Measurements from ENCODE around the gene ZNF205. TPM values are rescaled to one million over a fixed set of nuclear protein-coding genes. Genes with fewer than 3 reads are reported as not detected.
A peak's percentile ranks its signal among the peaks of the same experiment; 100 is the strongest.

ZNF205 gene
- total and polyA plus RNA-seq, 9 of the 15 experiments (the other 6 are each of a cell fraction or from before 2014, with no cell fraction given), result 2.4 to 11.8 (median 5.1) TPM; not detected in 2

GRCh38 chr16:3152027-3152276 is 39.6 kb downstream of the ZNF205 start (continued):
- TF ChIP-seq HINFP (tag; conservative IDR thresholded peaks at IDR 0.05; ENCODE audit: low read depth) (peak; percentile 63; the same call in 1 of the 2 replicates), GTF3C2 (IDR thresholded peaks at IDR 0.05; ENCODE audit: borderline replicate concordance, extremely low read depth, insufficient read length) (peak; percentile 40), ZNF232 (CRISPR knock-in tag; IDR thresholded peaks at IDR 0.05) (0 out of 2 replicates have a peak, but pooled peaks have one; percentile 44), NBN (IDR thresholded peaks at IDR 0.05; ENCODE audit: low read depth) (peak; percentile 57; the same call in 1 of the 2 replicates), L3MBTL2 (IDR thresholded peaks at IDR 0.05) (peak; percentile 98), HDAC3 (IDR thresholded peaks at IDR 0.05; ENCODE audit: borderline replicate concordance, partially characterized antibody) (peak; percentile 14), PHF8 (IDR thresholded peaks at IDR 0.05; ENCODE audit: borderline replicate concordance, low read length) (peak; percentile 25; the same call in 1 of the 2 replicates), ETV5 (CRISPR knock-in tag; IDR thresholded peaks at IDR 0.05; ENCODE audit: low read depth) (0 out of 2 replicates have a peak, but pooled peaks have one; percentile 7), POLR2G (IDR thresholded peaks at IDR 0.05; ENCODE audit: low read depth, low read length) (0 out of 2 replicates have a peak, but pooled peaks have one; percentile 14), YY1 (IDR thresholded peaks at IDR 0.05; ENCODE audit: borderline replicate concordance in 1 of 3, control insufficient read depth in 1 of 3, extremely low read depth in 1 of 3, insufficient read depth in 3 of 3, insufficient read length in 1 of 3, insufficient replicate concordance in 2 of 3, low read depth in 1 of 3, low read length in 2 of 3) (peak in 2 of 3 experiments; percentile 57 to 75), KLF16 (IDR thresholded peaks at IDR 0.05) (no peak), NR2C1 (IDR thresholded peaks at IDR 0.05) (0 out of 2 replicates have a peak, but pooled peaks have one; percentile 27), NR2C1 (tag; IDR thresholded peaks at IDR 0.05) (no peak)
- TF ChIP-seq, protein P1, sequence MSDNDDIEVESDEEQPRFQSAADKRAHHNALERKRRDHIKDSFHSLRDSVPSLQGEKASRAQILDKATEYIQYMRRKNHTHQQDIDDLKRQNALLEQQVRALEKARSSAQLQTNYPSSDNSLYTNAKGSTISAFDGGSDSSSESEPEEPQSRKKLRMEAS (CRISPR knock-in tag; IDR thresholded peaks at IDR 0.05), result no peak
